Progenitor cell of endocrine pancreas (in vitro differentiated cells): ENCODE data around the gene NFS1. TPM values are rescaled to one million over a fixed set of nuclear protein-coding genes. Genes with fewer than 3 reads are reported as not detected.

ENCODE experiments used
- DNase-seq: peaks from one replicate; pipeline ENCODE4 v3.0.0; 2021; ENCODE audit warnings: low spot score; ENCODE audit not compliant: unreplicated experiment
- H3K27ac Mint-ChIP-seq: 2 replicates; pipeline ENCODE4 v1.8.0; 2021; ENCODE audit warnings: mild to moderate bottlenecking, moderate library complexity, mixed read lengths
- H3K27me3 Mint-ChIP-seq: 2 replicates; pipeline ENCODE4 v1.8.0; 2021; ENCODE audit warnings: mixed read lengths
- H3K36me3 Mint-ChIP-seq: 2 replicates; pipeline ENCODE4 v1.8.0; 2022; ENCODE audit warnings: mixed read lengths; ENCODE audit not compliant: insufficient read depth
- H3K4me1 Mint-ChIP-seq: 2 replicates; pipeline ENCODE4 v1.8.0; 2021; ENCODE audit warnings: low read depth, mixed read lengths
- H3K4me3 Mint-ChIP-seq: 2 replicates; pipeline ENCODE4 v1.8.0; 2021; ENCODE audit warnings: low read depth, mild to moderate bottlenecking, moderate library complexity, mixed read lengths
- H3K9me3 Mint-ChIP-seq: 2 replicates; pipeline ENCODE4 v1.8.0; 2021; ENCODE audit warnings: low read depth, mixed read lengths
- total RNA-seq: library from RNA; stranded (reverse); gene quantifications from 2 replicates; pipeline ENCODE4 v1.2.1, GENCODE V29; 2021
- TF ChIP-seq, protein P1 (sequence below): fragments of 200-600 bp; sonication (generic); IDR thresholded peaks from one replicate; pipeline ENCODE4 v1.5.0; 2021; ENCODE audit warnings: antibody characterized with exemption, mild to moderate bottlenecking; ENCODE audit not compliant: unreplicated experiment

The NFS1 gene
- total RNA-seq, 1 donor from 2014 or later = 13.7 TPM

DNA sequence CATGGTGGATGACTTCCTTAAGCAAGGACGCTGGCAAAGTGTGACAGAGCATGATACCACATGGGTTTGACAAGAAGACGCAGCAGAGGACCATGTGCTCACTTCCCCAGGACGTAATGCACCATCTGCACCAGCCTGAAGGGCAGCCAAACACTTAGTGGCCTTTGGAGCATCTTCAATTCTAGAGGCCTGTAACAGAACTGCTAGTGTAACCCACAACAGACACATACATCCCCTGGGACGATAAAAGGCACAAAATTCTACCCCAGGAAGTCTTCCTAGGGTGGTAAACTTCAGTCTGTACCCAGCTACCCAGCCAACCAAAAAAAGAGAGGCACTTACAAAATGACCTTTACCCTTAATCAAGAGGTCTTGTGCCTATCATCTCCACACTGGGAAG, 25.3 kb downstream of the NFS1 start:
- no peaks in the 10 kb centered on the region for H3K4me1 Mint-ChIP-seq
- H3K9me3 Mint-ChIP-seq = no peaks in the 10 kb centered on the region
- no peaks in the 10 kb centered on the region for H3K27me3 Mint-ChIP-seq
- no peak overlapping the region for H3K27ac Mint-ChIP-seq
- no peak overlapping the region for H3K4me3 Mint-ChIP-seq
- TF ChIP-seq, protein P1, sequence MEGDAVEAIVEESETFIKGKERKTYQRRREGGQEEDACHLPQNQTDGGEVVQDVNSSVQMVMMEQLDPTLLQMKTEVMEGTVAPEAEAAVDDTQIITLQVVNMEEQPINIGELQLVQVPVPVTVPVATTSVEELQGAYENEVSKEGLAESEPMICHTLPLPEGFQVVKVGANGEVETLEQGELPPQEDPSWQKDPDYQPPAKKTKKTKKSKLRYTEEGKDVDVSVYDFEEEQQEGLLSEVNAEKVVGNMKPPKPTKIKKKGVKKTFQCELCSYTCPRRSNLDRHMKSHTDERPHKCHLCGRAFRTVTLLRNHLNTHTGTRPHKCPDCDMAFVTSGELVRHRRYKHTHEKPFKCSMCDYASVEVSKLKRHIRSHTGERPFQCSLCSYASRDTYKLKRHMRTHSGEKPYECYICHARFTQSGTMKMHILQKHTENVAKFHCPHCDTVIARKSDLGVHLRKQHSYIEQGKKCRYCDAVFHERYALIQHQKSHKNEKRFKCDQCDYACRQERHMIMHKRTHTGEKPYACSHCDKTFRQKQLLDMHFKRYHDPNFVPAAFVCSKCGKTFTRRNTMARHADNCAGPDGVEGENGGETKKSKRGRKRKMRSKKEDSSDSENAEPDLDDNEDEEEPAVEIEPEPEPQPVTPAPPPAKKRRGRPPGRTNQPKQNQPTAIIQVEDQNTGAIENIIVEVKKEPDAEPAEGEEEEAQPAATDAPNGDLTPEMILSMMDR = no peak
- no peak for DNase-seq
- H3K36me3 Mint-ChIP-seq = peaks cover 2% of the 10 kb centered on the region

DNA sequence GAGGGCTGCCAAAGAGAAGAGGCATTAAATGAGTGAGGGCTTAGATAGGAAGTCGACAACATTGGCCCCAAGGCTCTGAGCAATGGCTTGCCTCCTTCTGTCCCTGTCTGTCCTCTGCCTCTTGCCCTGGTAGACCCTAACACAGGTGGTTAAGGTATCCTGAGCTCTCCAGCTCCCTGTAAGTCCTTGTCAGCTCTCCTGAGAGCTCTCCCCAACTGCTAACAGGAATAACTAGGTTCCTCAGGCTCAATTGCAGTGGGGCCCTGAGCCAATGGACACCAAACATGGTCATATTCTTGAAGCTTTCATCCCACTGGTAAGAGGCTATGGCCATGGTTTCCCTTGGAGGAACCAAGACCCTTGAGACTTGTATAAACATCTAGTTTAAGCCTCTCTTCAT, 29.5 kb downstream of the NFS1 start:
- Mint-ChIP-seq H3K27ac (no peak overlapping the region), H3K4me3 (no peak overlapping the region), H3K9me3 (no peaks in the 10 kb centered on the region), H3K36me3 (peaks cover 2% of the 10 kb centered on the region), H3K27me3 (no peaks in the 10 kb centered on the region), H3K4me1 (no peaks in the 10 kb centered on the region)
- no peak for DNase-seq
- TF ChIP-seq, protein P1 = no peak

DNA sequence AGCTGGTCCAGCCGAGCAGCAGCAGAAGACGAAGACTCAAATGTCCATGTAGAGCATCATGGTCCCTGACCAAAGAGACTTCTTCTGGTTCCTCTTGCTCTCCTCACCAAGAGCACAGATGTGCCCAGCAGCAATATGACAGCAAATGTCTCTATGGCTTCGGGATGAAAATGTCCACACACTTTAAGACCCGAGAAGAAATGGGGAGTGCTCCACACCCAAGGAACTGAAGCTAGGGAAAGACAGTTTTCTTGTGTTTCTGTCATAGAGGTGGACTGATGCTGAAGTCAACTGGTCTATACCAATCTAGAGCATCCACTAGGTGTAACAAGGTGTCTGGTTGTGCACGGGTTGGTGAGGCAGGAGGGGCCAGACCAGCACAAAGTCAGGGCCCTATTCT, 29.9 kb downstream of the NFS1 start:
- Mint-ChIP-seq H3K27ac (no peak overlapping the region), H3K4me3 (no peak overlapping the region), H3K27me3 (no peaks in the 10 kb centered on the region), H3K9me3 (no peaks in the 10 kb centered on the region), H3K4me1 (no peaks in the 10 kb centered on the region), H3K36me3 (peaks cover 2% of the 10 kb centered on the region)
- TF ChIP-seq, protein P1 = no peak
- no peak for DNase-seq

DNA sequence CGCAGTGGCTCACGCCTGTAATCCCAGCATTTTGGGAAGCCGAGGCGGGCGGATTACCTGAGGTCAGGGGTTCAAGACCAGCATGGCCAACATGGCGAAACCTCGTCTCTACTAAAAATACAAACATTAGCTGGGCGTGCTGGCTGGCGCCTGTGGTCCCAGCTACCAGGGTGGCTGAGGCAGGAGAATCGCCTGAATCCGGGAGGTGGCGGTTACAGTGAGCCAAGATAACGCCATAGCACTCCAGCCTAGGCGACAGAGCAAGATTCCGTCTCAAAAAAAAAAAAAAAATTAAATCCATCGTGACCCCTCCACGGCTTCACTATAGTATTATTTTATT, 33.2 kb downstream of the NFS1 start:
- TF ChIP-seq, protein P1 = no peak
- Mint-ChIP-seq H3K9me3 (no peaks in the 10 kb centered on the region), H3K4me1 (peaks cover 27% of the 10 kb centered on the region), H3K27ac (peak overlapping the region; percentile 56), H3K27me3 (no peaks in the 10 kb centered on the region), H3K36me3 (no peaks in the 10 kb centered on the region), H3K4me3 (no peak overlapping the region)
- DNase-seq = no peak

DNA sequence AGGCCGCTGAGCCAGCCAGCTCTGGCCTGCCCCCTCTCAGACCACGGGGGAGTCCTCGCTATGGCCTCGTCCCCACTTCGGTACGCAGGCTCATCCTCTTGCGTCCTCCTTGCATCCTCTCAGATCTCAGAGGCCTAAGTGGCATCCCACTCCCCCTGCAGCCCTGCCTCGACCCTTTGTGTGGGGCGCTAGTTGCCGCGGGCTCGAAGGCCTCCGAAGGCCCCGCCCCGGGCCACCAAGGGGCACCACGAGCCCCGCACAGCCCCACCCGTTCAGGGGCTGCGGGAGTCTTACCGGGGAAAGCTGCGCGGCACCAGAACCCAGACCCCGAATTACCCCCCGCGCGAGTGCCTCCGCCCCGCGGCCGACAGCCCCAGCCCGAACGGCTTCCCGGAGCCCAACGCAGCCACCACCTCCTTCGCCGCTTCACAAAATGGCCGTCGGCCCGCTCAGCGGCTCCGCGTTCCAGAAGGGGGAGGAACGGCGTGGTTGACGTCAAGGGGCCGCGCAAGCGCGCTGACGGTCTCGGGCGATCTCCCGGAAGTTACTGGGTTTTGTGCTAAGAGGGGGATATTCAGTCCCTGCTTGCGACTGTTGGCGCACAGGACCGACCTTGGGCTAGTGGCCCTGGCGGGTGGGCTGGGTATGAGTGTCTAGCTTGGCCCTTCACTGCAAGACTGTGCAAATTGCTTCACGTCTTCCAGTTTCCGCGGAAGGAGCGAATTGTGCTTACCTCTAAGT, 34.5 kb downstream of the NFS1 start, which contains the start of the genes CPNE1 and RBM12:
Gene CPNE1, minus strand, starts transcription at position 435 of the 741 bp plus-strand sequence. CDS start 31,977 bp downstream, outside the sequence.
Gene RBM12, minus strand, starts transcription at position 435 of the 741 bp plus-strand sequence. CDS start 9,578 bp downstream, outside the sequence.
- TF ChIP-seq, protein P1 = no peak
- Mint-ChIP-seq H3K9me3 (no peaks in the 10 kb centered on the region), H3K4me1 (peaks cover 37% of the 10 kb centered on the region), H3K27me3 (no peaks in the 10 kb centered on the region), H3K27ac (peak within 1 kb of the TSS; percentile 99), H3K36me3 (no peaks in the 10 kb centered on the region), H3K4me3 (peak within 1 kb of the TSS; percentile 96)
- peak; percentile 87 for DNase-seq
